Osteocyte (in vitro differentiated cells): ENCODE data around the gene MRPL49. TPM values are rescaled to one million over a fixed set of nuclear protein-coding genes. Genes with fewer than 3 reads are reported as not detected.

Experiments used
- DNase-seq: peaks from one replicate; pipeline ENCODE4 v3.0.0; 2021; ENCODE audit warnings: mixed read lengths; ENCODE audit not compliant: unreplicated experiment; ENCODE audit errors: extremely low spot score
- H3K27ac Mint-ChIP-seq: one replicate; pipeline ENCODE4 v1.8.0; 2021; ENCODE audit warnings: mild to moderate bottlenecking, mixed read lengths; ENCODE audit not compliant: unreplicated experiment
- H3K27me3 Mint-ChIP-seq: one replicate; pipeline ENCODE4 v1.8.0; 2021; ENCODE audit warnings: mixed read lengths; ENCODE audit not compliant: unreplicated experiment
- H3K36me3 Mint-ChIP-seq: one replicate; pipeline ENCODE4 v1.8.0; 2021; ENCODE audit warnings: mixed read lengths; ENCODE audit not compliant: unreplicated experiment
- H3K4me1 Mint-ChIP-seq: one replicate; pipeline ENCODE4 v1.8.0; 2021; ENCODE audit warnings: mixed read lengths; ENCODE audit not compliant: unreplicated experiment
- H3K4me3 Mint-ChIP-seq: one replicate; pipeline ENCODE4 v1.8.0; 2021; ENCODE audit warnings: mild to moderate bottlenecking, moderate library complexity, mixed read lengths; ENCODE audit not compliant: unreplicated experiment
- H3K9me3 Mint-ChIP-seq: one replicate; pipeline ENCODE4 v1.8.0; 2021; ENCODE audit warnings: mixed read lengths; ENCODE audit not compliant: unreplicated experiment
- total RNA-seq: library from RNA; stranded (reverse); gene quantifications from 2 replicates; pipeline ENCODE4 v1.2.1, GENCODE V29; 2021
- TF ChIP-seq, protein P1 (sequence below): fragments of 200-600 bp; sonication (generic); IDR thresholded peaks from 2 replicates; pipeline ENCODE4 v1.5.0; 2021; ENCODE audit warnings: antibody characterized with exemption, mild to moderate bottlenecking, moderate library complexity

MRPL49 gene
- total RNA-seq, 1 donor from 2014 or later = 43.5 TPM

DNA sequence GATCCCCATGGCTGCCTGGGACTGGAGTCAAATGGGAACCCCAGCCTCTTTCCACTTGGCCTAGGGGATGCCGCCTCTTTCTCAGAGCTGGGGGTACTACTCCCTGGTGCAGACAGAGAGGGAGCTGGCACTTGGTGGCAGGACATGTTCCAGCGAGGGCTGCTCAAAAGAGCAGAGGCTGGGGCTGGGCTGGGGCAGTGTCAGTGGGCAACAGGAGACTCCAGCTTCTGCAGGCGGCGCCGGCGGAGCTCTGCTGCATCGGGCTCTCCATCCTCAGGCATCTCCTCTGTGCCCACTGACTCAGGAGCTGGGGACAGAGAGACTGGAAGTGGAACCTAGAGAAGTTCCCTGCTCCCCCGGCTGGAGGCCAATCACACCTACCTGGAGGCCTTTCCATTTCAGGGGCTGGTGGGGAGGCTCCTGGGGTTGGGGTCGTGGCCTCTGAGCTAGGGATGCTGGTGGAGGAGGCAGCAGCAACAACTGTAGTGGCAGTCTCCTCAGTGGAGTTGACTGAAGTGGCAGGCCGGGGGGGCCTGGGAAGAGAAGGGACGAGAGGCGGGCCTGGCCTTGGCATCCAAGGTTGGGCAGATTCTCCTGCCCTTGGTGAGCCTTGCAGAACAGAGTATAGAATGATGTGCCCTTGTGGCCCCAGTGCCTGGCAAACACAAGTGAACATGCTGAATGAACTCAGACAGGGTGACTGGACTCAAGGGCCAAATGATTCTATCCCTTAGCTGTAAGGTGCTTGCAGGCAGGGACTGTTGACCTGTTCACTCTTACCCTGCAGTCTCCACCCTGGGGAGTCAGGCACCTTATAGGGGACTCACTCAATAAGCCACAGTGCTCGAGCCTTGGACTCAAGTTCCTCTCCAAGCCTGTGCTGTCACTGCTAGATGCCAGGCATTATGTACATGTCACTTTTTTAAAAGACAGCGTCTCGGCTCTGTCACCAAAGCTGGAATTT lies 6.3 kb downstream of the MRPL49 start:
- no peaks in the 10 kb centered on the region for H3K9me3 Mint-ChIP-seq
- peaks cover 15% of the 10 kb centered on the region for H3K36me3 Mint-ChIP-seq
- TF ChIP-seq, protein P1, sequence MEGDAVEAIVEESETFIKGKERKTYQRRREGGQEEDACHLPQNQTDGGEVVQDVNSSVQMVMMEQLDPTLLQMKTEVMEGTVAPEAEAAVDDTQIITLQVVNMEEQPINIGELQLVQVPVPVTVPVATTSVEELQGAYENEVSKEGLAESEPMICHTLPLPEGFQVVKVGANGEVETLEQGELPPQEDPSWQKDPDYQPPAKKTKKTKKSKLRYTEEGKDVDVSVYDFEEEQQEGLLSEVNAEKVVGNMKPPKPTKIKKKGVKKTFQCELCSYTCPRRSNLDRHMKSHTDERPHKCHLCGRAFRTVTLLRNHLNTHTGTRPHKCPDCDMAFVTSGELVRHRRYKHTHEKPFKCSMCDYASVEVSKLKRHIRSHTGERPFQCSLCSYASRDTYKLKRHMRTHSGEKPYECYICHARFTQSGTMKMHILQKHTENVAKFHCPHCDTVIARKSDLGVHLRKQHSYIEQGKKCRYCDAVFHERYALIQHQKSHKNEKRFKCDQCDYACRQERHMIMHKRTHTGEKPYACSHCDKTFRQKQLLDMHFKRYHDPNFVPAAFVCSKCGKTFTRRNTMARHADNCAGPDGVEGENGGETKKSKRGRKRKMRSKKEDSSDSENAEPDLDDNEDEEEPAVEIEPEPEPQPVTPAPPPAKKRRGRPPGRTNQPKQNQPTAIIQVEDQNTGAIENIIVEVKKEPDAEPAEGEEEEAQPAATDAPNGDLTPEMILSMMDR = no peak
- no peak overlapping the region for H3K27ac Mint-ChIP-seq
- peaks cover 15% of the 10 kb centered on the region for H3K4me1 Mint-ChIP-seq
- no peaks in the 10 kb centered on the region for H3K27me3 Mint-ChIP-seq
- no peak overlapping the region for H3K4me3 Mint-ChIP-seq
- DNase-seq = no peak

DNA sequence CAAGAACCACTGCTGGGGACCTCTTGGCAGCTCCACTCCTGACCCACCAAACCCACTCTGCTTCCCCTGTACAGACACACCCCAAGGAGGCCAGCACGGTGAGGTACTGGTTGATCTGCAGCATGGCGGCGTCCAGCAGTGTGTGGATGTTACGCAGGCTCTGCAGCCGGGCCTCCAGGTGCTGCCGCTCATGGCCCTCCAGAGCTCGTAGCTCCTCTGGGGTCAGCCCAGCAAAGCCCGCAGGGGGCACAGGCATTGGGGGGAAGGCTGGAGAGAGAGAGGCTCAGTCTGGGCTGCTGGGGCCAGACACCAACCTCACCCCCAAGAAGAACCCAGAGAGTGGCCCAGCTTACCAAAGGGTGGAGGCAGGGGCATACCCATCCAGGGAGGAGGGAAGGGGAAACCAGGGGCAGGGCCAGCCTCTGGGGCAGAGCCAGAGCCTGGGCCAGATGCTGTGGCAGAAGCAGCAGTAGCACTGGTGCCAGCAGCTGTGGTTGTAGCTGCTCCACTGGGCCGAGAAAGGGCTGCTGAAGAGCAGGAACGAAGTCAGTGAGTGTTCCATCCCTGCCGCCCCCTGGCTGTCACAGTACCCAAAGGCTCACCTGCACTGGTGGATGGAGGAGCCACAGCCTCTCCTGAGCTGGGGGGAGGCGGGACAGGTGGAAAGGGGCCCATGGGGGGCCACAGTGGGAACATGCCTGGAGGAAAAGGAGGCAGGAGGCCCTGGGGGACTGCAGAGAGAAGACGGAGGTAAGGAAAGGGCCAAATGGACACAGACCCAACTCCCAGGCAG lies 7.7 kb downstream of the MRPL49 start:
- peaks cover 13% of the 10 kb centered on the region for H3K4me1 Mint-ChIP-seq
- TF ChIP-seq, protein P1 = no peak
- no peak overlapping the region for H3K27ac Mint-ChIP-seq
- H3K9me3 Mint-ChIP-seq = no peaks in the 10 kb centered on the region
- no peaks in the 10 kb centered on the region for H3K27me3 Mint-ChIP-seq
- DNase-seq = peak; percentile 82
- H3K4me3 Mint-ChIP-seq = no peak overlapping the region
- peaks cover 12% of the 10 kb centered on the region for H3K36me3 Mint-ChIP-seq

DNA sequence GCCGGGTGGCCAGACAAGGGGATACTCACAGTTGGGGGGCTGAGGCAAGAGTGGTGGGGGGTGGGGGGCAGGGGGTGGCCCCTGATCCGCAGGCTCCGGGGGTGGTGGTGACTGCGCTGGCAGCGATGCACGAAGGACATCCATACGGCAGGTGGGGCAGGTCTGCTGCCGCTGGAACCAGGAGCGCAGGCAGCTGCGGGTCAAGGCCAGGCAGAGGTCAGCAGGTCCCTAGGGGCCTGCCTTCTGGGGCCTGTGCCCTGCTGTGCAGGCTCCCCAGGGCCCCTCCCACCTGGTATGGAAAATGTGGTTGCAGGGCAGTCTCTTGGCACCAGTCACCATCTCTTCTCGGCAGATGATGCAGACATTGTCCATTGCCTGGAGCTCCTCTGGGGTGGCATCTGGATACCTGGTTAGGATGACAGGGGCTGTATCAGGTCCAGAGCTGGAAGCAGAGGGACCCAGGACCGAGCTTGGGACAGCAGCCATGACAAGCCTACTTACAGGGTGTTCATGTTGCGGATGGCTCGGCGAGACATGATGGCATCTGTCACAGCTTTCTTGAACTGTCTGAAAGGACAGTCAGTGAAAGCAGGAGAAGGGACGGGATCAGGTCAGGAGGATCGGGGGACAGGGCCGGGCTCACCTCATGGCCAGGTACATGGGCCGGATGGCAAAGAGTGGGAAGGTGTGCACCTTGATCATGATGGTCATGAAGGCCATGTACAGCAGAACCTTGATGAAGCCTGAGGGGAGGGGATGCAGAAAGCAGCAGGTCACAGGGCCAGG lies 8.7 kb downstream of the MRPL49 start:
- peak; percentile 84 for DNase-seq
- TF ChIP-seq, protein P1 = no peak
- Mint-ChIP-seq H3K4me1 (peaks cover 19% of the 10 kb centered on the region), H3K27ac (no peak overlapping the region), H3K27me3 (no peaks in the 10 kb centered on the region), H3K4me3 (no peak overlapping the region), H3K9me3 (no peaks in the 10 kb centered on the region), H3K36me3 (peaks cover 12% of the 10 kb centered on the region)

DNA sequence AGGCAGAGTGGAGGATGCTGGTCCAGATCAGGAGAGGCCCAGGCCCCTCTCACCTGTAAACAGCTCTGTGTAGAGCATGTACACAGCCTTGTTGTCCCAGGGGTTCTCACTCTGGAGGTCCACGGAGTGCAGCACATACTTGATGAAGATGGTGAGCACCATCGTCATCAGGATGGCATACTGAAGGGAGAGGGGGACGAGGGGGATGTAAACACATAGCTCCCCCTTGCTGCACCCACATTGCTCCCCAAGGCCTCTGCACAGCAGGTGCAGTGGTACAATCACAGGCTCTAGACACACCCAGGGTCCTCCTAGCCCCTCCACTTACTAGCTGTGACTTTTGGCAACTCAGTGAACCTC lies 9.3 kb downstream of the MRPL49 start:
- H3K4me3 Mint-ChIP-seq = no peak overlapping the region
- no peak overlapping the region for H3K27ac Mint-ChIP-seq
- H3K27me3 Mint-ChIP-seq = no peaks in the 10 kb centered on the region
- peaks cover 11% of the 10 kb centered on the region for H3K36me3 Mint-ChIP-seq
- TF ChIP-seq, protein P1 = no peak
- DNase-seq = no peak
- peaks cover 24% of the 10 kb centered on the region for H3K4me1 Mint-ChIP-seq
- no peaks in the 10 kb centered on the region for H3K9me3 Mint-ChIP-seq
